ENCODE results near the gene CDH19. TPM values are rescaled to one million over a fixed set of nuclear protein-coding genes. Genes with fewer than 3 reads are reported as not detected.

The CDH19 gene, protein sequence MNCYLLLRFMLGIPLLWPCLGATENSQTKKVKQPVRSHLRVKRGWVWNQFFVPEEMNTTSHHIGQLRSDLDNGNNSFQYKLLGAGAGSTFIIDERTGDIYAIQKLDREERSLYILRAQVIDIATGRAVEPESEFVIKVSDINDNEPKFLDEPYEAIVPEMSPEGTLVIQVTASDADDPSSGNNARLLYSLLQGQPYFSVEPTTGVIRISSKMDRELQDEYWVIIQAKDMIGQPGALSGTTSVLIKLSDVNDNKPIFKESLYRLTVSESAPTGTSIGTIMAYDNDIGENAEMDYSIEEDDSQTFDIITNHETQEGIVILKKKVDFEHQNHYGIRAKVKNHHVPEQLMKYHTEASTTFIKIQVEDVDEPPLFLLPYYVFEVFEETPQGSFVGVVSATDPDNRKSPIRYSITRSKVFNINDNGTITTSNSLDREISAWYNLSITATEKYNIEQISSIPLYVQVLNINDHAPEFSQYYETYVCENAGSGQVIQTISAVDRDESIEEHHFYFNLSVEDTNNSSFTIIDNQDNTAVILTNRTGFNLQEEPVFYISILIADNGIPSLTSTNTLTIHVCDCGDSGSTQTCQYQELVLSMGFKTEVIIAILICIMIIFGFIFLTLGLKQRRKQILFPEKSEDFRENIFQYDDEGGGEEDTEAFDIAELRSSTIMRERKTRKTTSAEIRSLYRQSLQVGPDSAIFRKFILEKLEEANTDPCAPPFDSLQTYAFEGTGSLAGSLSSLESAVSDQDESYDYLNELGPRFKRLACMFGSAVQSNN
- not detected in 2 replicates for total RNA-seq (2014; rRNA removed; shearing (Covaris generic))

DNA sequence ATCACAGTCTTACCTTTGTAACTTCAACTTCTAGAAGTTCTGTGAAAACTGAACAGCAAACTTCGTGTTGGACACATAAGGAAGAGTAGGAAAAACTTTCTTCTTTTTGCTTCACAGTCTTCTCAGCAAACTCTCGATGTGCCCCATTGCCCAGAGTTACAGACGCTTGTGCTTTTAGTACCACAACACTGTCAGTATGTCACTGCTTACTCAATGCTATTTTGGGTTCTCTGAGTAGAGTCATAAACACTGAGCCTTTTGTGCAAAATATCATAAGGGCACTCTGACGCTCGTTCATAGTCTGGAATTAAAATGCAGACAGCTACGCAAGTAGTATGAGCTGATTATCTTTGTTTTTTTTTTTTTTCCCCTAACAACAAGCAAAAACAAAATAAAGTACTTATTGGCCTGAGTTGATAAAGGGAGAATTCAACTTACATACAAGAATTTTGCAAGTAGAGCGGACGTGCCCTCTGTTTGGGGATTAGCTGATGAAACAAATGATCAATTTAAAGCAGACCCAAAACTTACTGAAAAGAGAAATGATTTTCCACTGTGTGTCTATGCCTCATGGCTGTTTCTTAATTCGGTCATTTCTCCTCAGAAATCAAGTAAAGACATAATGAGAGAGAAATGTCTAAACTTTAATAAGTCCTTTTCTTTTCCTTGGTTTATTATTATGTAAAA, at the start of gene CDH19:
TSS of gene CDH19 (minus strand) at position 150 of the 687 bp plus-strand sequence. CDS start 31,886 bp downstream, outside the sequence.
- DNase-seq (ENCODE audit: low read depth): no peak

GRCh38 chr18:66647671-66648070, 43.8 kb upstream of the CDH19 start:
- DNase-seq (ENCODE audit: low read depth): no peak

- no peak for DNase-seq (ENCODE audit: low read depth)
These were observed 42.7 kb upstream of the CDH19 start for GRCh38 chr18:66646609-66647008.

- no peak for DNase-seq (ENCODE audit: low read depth)
These were observed 42.1 kb upstream of the CDH19 start for GRCh38 chr18:66645983-66646382.

- no peak for DNase-seq (ENCODE audit: low read depth)
These were observed 37.2 kb upstream of the CDH19 start for GRCh38 chr18:66641056-66641455.

GRCh38 chr18:66640431-66640830, 36.5 kb upstream of the CDH19 start:
- DNase-seq (ENCODE audit: low read depth): no peak

DNA sequence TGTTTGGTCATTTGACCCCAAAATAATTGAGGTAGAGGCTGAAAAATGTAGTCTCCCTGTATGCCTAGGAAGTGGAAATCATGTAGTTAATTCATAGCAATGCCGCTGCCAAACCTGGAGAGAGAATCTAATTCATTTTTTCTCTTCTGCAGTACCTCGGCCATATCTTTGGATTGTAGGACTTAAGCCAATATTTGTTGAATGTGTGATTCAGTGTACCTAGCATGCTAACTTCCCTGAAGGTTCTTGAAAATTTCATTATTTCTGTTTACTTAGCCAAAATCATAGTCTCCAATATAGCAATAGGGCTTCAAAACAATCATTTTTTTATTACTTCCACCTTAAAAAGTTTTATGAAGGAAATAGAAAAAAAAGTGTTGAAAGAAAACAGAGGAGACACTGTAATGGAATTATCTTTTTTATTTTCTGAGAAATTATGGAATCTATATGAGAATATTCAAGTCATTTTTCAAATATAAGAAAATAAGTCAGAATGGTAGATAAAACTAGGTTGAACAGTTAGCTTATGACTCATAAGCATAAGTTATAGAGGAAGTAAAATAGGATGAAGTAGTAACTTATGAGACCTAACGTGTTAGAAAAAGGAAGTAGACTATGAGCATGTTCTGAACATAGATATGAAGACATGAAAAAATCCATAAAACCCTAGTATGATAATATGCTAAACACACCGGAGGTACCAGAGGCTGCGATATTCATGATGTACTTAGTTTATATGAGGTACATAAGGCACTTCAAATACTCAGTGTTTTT, 35.2 kb upstream of the CDH19 start:
- no peak for DNase-seq (ENCODE audit: low read depth)

GRCh38 chr18:66635342-66635741, 31.5 kb upstream of the CDH19 start:
- DNase-seq (ENCODE audit: low read depth): no peak

GRCh38 chr18:66632756-66633155, 28.9 kb upstream of the CDH19 start:
- no peak for DNase-seq (ENCODE audit: low read depth)

DNA sequence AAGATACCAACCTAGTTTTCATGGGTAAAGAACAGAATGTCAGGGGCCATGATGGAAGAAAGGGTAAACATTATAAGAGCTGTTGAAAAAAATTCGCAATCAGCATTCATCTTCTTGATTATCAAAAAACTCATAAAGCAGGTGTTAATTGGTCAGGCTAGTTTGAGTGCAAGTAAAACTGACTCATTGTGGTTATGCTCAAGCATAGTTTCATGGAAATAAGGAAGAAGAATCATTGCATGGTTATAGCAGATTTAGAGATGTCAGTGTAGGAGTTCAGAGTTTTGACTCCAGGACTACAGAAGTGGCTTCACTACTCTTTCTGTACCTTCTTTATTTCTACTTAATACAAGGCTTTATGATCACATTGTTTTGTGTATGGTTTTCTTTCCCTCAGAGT, 26.9 kb upstream of the CDH19 start:
- no peak for DNase-seq (ENCODE audit: low read depth)

- no peak for DNase-seq (ENCODE audit: low read depth)
These were observed 19.9 kb upstream of the CDH19 start for GRCh38 chr18:66623821-66624220.

- DNase-seq (ENCODE audit: low read depth): no peak
These were observed 18.1 kb upstream of the CDH19 start for GRCh38 chr18:66621816-66622576.

DNA sequence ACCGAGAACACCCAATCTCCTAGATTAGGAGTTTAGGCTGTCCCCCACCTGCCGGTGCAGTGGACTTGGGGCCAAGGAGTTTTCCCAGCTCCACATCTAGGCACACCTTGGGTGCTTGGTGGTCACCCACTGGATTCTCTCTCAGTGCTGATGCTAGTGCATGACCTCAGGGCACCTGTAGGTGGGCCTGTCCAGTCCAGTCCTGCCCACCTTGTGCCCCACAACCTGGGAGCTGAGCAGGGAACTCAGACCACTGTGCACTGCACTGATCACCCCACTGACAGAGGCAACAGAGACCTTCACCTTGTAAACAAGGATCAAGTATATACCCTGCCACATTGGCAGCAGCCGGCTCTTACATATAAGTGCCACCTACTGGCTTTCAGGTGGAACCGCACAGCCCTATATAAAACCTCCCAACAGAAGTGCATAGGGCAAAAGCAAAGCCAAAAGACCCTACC, 12.7 kb upstream of the CDH19 start:
- no peak for DNase-seq (ENCODE audit: low read depth)

GRCh38 chr18:66615176-66615575, 11.3 kb upstream of the CDH19 start:
- DNase-seq (ENCODE audit: low read depth): no peak

- DNase-seq (ENCODE audit: low read depth): no peak
These were observed 3.7 kb upstream of the CDH19 start for GRCh38 chr18:66607632-66608031.

DNA sequence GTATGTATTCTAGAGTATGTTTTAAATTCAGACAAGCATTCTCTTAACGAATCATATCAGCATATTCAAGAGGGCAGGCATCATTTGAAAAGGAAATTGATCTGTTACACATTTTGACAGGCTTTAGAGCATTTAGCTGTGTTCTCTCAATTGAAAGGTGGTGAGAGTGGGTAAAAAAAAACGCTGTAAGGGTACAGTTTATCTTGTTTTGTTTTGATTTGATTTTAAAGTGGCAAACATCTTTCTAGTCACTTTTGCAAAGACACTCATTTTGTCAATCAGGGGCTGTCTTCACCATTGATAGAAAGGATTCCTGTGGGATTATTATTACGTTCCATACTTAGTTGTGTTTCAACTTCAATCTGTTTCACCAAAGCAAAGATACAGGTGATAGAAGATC, 2.2 kb downstream of the CDH19 start:
- DNase-seq (ENCODE audit: low read depth): no peak

DNA sequence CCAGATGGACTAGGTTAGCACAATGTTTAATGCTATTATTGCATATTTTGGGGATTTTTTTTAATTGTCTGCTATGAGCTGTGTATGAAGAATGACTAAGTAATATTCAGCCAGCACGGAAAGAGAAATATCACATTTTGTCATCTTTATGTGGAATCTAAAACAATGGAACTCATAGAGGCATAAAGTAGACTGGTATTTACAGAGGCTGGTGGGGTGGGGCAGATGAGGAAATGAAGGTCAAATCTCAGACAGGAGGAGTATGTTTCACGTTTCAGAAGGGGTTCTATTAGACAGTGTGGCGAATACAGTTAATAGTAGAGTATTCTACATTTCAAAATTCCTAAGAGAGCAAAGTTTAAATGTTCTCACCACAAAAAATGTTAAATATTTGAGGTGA, 4.7 kb downstream of the CDH19 start:
- DNase-seq (ENCODE audit: low read depth): no peak

DNA sequence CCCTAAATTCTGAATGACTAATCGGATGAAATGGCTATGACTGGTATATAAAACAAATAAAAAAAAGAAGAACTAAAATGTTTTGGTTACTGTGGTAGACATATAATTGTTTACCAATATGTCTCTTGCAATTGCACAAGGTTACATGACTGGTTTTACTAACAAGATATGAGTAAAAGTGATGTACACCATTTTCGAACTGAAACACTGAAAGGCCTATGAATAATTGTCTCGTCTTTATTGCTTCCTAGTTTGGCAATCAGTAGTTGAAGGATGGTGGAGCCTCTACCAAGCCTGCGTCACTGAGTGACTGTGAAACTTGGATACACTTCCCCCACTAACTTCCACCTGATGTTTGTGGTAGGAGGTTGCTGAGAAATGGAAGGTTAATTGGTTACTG, 16.5 kb downstream of the CDH19 start:
- no peak for DNase-seq (ENCODE audit: low read depth)

- no peak for DNase-seq (ENCODE audit: low read depth)
These were observed 21.7 kb downstream of the CDH19 start for GRCh38 chr18:66582211-66582610.

DNA sequence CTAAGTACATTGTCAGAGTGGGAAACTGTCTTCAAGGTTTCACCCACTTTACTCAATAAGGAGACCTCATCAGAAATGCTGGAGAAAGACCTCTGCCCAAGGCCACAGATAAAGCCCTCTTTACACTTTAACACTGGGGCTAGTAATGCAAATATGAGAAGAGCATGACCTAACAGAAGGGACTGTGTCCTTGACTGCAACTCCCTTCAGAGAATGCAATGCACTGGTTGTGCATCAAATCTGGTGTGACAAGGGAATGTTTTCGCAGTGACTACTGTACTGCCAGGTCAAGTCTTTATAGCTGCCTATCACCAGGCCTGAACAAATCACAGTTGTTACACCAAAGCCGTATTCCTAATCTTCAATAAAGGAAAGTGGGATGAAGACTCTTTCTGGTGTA, 28.6 kb downstream of the CDH19 start:
- no peak for DNase-seq (ENCODE audit: low read depth)

DNA sequence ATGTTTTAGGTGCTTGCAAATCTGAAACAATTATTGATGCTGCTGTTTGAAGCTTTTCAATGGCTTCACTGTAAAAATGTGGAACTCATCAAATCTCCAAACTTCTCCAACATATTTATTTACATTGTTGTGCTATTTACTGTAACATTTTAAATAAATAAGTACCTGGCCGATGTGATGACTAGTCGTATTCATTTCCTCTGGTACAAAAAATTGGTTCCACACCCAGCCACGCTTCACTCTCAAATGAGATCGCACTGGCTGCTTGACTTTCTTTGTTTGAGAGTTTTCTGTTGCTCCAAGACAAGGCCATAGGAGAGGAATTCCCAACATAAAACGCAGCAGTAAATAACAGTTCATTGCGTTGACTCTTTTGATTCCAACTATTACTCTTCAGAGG, 32.0 kb downstream of the CDH19 start:
- no peak for DNase-seq (ENCODE audit: low read depth)

All from Daoy (cell line).